NCI-H2029 (cell line): ENCODE data around the gene PARN.

ENCODE experiments used
- DNase-seq: peaks from one replicate; lab custom pipeline; 2025; lab: John Stamatoyannopoulos, UW

The PARN gene

GRCh38 chr16:14529010-14529669 lies 100.9 kb downstream of the PARN start:
- peak; percentile 60 for DNase-seq

- no peak for DNase-seq
These were observed 101.8 kb downstream of the PARN start for GRCh38 chr16:14528306-14528705.

- no peak for DNase-seq
These were observed 102.5 kb downstream of the PARN start for GRCh38 chr16:14527411-14528044.

GRCh38 chr16:14525596-14525995 lies 104.5 kb downstream of the PARN start:
- DNase-seq = no peak

- no peak for DNase-seq
These were observed 105.1 kb downstream of the PARN start for GRCh38 chr16:14524979-14525378.

- DNase-seq = no peak
These were observed 106.4 kb downstream of the PARN start for GRCh38 chr16:14523632-14524031.

- DNase-seq = no peak
These were observed 107.4 kb downstream of the PARN start for GRCh38 chr16:14522671-14523070.

GRCh38 chr16:14520753-14521152 lies 109.3 kb downstream of the PARN start:
- no peak for DNase-seq

- DNase-seq = no peak
These were observed 115.1 kb downstream of the PARN start for GRCh38 chr16:14514967-14515366.

GRCh38 chr16:14513389-14514107 lies 116.5 kb downstream of the PARN start:
- no peak for DNase-seq

GRCh38 chr16:14511800-14512135 lies 118.3 kb downstream of the PARN start:
- no peak for DNase-seq

- DNase-seq = no peak
These were observed 118.9 kb downstream of the PARN start for GRCh38 chr16:14510939-14511799.

GRCh38 chr16:14510581-14510938 lies 119.5 kb downstream of the PARN start:
- DNase-seq = no peak

- DNase-seq = no peak
These were observed 120.4 kb downstream of the PARN start for GRCh38 chr16:14509675-14510132.

- DNase-seq = no peak
These were observed 121.0 kb downstream of the PARN start for GRCh38 chr16:14509055-14509454.

GRCh38 chr16:14505846-14506245 lies 124.2 kb downstream of the PARN start:
- no peak for DNase-seq

- DNase-seq = no peak
These were observed 126.9 kb downstream of the PARN start for GRCh38 chr16:14502932-14503741.

GRCh38 chr16:14502256-14502875 lies 127.7 kb downstream of the PARN start:
- no peak for DNase-seq

GRCh38 chr16:14501331-14502255 lies 128.5 kb downstream of the PARN start:
- peak; percentile 86 for DNase-seq

- DNase-seq = no peak
These were observed 129.3 kb downstream of the PARN start for GRCh38 chr16:14500791-14501190.
